NCI-H82 treated with DMSO at 0.1 percent for 48 hours (cell line): ENCODE measurements around the gene ZNF311.
A peak's percentile ranks its signal among the peaks of the same experiment; 100 is the strongest.
"Not testable (repeated sequence)": the region's sequence is repeated elsewhere in the genome, so short reads cannot be mapped to it uniquely, and the experiment has no call there.

Experiments used
- DNase-seq: peaks from one replicate; lab custom pipeline; 2025; ENCODE audit not compliant: unreplicated experiment; lab: John Stamatoyannopoulos, UW

Gene ZNF311

DNA sequence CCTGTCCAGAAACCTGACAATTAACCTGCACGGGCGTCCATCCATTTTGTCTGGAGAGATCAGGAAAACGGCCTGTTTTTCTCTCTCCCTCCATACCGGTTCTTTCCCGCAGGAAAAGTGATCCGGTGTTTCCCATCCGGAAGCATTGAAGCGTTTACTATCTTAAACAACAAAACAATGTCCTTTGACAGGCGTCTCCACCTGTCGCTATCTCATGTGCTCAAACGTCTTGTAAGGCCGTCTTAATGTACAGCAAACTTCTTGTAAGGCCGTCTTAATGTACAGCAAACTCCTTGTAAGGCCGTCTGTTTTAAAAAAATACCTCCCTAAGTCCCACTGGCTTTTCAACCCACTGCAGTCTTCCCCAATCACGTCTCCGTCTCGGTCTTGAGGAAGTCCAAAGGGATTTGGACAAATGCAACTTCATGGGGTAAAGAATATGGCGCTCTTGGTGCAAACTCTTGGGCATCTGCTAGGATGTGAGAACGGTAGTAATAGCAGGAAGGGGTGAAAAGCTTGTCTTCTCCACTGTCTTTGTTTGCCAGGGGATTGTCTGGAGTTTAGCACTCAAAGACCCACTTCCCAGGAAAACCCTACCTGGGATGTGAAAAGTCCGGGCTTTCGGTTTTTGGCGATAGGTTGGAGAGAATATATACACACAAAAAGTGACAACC is 51.4 kb downstream of the ZNF311 start:
- peak; percentile 17 for DNase-seq

DNA sequence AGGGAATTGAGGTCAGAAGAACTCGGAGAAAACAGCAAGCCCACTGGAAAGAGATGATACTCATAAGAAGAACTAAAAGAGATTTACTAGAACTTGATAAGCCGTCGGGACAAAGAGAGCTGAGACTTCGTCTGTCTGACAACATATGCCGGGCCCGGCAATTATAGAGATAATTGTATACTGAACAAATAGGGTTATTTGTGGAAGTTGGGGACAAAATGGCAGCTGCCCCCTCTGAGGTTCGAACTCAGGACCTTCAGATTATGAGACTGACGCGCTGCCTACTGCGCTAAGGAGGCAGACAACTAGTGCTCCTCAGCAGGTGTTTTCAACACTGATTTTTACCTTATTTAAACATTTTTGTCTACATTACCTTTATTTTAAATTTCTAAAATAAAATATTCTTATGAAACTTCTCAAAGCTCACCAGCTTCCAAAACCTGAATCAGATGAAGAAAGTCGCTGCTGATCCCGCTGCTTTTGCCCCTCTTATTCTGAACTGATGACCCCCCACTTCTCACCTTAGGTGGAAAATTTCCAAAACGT is 52.0 kb downstream of the ZNF311 start:
- DNase-seq, result peak; percentile 57

DNA sequence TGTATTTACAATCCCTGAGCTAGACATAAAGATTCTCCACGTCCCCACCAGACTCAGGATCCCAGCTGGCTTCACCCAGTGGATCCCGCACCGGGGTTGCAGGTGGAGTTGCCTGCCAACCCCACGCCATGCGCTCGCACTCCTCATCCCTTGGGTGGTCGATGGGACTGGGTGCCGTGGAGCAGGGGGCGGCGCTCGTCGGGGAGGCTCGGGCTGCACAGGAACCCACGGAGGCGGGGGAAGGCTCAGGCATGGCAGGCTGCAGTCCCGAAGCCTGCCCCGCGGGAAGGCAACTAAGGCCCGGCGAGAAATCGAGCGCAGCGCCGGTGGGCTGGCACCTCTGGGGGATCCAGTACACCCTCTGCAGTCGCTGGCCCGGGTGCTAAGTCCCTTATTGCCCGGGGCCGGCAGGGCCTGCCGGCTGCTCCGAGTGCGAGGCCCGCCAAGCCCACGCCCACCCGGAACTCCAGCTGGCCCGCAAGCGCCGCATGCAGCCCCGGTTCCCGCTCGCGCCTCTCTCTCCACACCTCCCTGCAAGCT is 55.4 kb downstream of the ZNF311 start:
- DNase-seq, result not testable (repeated sequence)

DNA sequence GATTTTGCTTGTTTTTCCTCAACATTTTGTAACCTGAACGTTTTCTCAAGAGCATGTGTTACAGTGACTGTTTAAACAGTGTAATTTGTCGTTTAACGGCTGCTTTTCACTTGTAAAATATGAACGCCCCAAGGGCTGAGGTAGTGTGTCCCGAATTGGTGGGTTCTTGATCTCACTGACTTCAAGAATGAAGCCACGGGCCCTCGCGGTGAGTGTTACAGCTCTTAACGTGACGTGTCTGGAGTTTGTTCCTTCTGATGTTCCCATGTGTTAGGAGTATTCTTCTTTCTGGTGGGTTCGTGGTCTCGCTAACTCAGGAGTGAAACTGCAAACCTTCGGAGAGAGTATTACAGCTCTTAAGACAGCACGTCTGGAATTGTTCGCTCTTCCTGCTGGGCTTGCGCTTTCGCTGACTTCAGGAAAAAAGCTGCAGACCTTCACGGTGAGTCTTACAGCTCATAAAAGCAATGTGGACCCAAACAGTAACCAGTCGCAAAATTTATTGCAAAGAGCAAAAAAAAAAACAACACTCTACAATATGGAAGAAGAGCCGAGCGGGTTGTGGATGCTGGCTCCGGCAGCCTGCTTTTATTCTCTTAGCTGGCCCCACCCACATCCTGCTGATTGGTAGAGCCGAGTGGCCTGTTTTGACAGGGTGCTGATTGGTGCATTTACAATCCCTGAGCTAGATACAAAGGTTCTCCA is 56.2 kb downstream of the ZNF311 start:
- no peak for DNase-seq

DNA sequence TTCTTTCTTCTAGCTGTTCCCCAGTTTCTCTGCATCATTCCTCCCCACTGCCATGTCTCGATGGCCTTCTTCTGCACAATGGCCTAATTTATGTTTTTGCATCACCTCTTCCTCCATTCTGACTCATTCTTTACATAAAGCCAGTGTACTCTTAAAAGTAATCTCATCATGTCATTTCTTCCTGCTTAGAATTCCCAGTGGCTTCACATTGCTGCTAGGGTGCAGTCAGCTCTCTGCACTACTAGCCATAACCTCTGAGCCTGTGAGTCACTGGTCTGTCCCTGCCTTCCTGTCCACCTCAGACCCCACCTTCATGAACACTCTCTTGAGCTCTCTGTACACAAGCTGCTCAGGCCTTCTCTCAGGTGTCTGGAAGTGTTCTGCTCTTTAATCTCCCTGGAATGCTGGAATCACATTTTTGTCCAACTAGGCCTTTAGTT is 57.3 kb downstream of the ZNF311 start:
- DNase-seq, result no peak

DNA sequence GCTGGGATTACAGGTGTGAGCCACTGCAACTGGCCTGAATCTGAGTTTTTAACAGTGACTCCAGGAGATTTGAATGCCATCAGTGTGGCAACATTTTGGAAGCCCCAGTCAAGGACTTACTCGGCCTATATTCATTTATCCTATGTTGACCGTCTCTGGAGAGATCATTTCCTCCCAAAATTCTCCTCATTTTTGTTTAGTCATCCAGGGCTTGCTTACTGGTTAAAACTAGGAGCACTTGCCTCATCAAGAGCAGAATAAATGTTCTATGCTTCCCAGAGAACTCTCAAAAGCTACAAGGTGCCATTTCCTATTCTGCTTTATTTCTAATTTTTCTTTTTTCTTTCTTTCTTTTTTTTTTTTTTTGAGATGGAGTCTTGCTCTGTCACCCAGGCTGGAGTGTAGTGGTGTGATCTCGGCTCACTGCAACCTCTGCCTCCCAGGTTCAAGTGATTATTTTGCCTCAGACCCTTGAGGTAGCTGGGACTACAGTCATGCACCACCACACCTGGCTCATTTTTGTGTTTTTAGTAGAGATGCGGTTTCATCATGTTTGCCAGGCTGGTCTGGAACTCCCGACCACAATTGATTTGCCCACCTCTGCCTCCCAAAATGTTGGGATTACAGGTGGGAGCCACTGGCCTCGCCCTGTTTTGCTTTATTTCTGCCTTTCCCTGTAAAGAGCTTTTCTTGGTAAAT is 57.9 kb downstream of the ZNF311 start:
- no peak for DNase-seq

DNA sequence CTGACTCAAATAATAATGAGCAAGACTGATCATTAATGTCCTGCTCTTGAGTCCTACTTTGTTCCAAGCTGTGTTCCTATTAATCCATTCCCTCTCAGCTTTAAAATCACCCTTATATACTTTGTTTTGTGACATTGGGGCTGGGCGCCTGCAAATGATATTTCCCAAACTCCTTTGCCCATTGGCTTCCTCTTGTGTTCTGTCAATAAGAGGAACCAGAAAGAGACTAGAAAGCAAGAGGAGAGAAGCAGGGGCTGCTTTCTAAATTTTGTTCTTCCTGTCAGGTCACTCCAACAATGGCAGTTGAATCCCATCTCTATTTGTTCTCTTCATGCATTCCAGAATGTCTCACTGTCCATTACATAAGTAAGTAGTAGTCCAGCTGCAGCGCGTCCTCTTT is 59.8 kb downstream of the ZNF311 start:
- no peak for DNase-seq
